ENCODE results near the gene ATP4B. TPM values are rescaled to one million over a fixed set of nuclear protein-coding genes. Genes with fewer than 3 reads are reported as not detected.

ATP4B gene
- total RNA-seq, 4 donors from 2014 or later = not detected

DNA sequence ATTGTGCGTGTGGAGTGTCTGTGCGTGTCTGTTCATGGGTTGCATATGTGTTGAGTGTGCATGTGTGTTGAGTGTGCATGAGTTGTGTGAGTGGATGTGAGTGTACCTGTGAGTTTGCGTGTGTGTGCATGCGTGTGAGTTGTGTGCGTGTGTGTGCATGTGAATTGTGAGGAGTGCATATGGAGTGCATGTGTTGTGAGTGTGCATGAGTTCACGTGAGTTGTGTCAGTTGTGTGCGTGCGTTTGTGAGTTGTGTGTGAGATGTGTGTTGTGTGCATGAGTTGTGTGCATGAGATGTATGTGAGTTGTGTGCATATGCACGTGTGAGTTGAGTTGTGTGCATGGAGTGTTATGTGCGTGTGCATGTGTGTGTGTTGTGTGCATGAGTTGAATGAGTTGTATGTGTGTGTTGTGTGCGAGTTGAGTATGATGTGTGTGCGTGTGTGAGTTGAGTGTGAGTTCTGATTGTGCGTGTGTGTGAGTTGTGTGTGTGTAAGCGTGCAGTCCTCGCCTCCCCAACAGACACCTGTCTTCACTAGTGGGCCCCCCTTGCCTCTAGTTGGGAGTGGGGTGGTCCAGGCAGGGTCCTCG is 44.1 kb downstream of the ATP4B start:
- no peak for TF ChIP-seq EP300 (IDR thresholded peaks at IDR 0.05)
- Histone ChIP-seq H3K27ac (no peak overlapping the region), H3K36me3 (peaks cover 0 to 42% (median 0%) of the 10 kb centered on the region in 3 donors), H3K4me3 (no peak overlapping the region), H3K27me3 (no peaks in the 10 kb centered on the region), H3K9me3 (no peaks in the 10 kb centered on the region), H3K4me1 (no peaks in the 10 kb centered on the region)
- 95 to 96% methylated on average over 15 to 16 of the region's 16 CpGs for WGBS, 2 donors
- DNase-seq (ENCODE audit: low spot score in 2 of 2) = no peak

GRCh38 chr13:113612607-113613006 is 45.4 kb downstream of the ATP4B start:
- Histone ChIP-seq H3K4me3 (no peak overlapping the region), H3K9me3 (no peaks in the 10 kb centered on the region), H3K27me3 (no peaks in the 10 kb centered on the region), H3K36me3 (peaks cover 0 to 50% (median 0%) of the 10 kb centered on the region in 3 donors), H3K27ac (no peak overlapping the region), H3K4me1 (no peaks in the 10 kb centered on the region)
- TF ChIP-seq EP300 (IDR thresholded peaks at IDR 0.05) (no peak), POLR2A (IDR thresholded peaks at IDR 0.05) (no peak)
- TF ChIP-seq, protein P1, sequence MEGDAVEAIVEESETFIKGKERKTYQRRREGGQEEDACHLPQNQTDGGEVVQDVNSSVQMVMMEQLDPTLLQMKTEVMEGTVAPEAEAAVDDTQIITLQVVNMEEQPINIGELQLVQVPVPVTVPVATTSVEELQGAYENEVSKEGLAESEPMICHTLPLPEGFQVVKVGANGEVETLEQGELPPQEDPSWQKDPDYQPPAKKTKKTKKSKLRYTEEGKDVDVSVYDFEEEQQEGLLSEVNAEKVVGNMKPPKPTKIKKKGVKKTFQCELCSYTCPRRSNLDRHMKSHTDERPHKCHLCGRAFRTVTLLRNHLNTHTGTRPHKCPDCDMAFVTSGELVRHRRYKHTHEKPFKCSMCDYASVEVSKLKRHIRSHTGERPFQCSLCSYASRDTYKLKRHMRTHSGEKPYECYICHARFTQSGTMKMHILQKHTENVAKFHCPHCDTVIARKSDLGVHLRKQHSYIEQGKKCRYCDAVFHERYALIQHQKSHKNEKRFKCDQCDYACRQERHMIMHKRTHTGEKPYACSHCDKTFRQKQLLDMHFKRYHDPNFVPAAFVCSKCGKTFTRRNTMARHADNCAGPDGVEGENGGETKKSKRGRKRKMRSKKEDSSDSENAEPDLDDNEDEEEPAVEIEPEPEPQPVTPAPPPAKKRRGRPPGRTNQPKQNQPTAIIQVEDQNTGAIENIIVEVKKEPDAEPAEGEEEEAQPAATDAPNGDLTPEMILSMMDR (IDR thresholded peaks at IDR 0.05) = no peak
- no peak for DNase-seq (ENCODE audit: low spot score in 2 of 2)
- 86 to 88% methylated on average over 10 of the region's 10 CpGs for whole genome bisulfite sequencing, 2 donors

GRCh38 chr13:113611996-113612395 is 46.0 kb downstream of the ATP4B start:
- Histone ChIP-seq H3K27ac (no peak overlapping the region), H3K4me3 (no peak overlapping the region), H3K27me3 (no peaks in the 10 kb centered on the region), H3K9me3 (no peaks in the 10 kb centered on the region), H3K36me3 (peaks cover 0 to 47% (median 0%) of the 10 kb centered on the region in 3 donors), H3K4me1 (no peaks in the 10 kb centered on the region)
- WGBS, 2 donors = 86 to 93% methylated on average over 5 of the region's 5 CpGs
- DNase-seq (ENCODE audit: low spot score in 2 of 2) = no peak
- TF ChIP-seq, protein P1 (IDR thresholded peaks at IDR 0.05) = no peak
- TF ChIP-seq EP300 (IDR thresholded peaks at IDR 0.05) (no peak), POLR2A (IDR thresholded peaks at IDR 0.05) (no peak)

GRCh38 chr13:113610266-113610665 is 47.7 kb downstream of the ATP4B start:
- TF ChIP-seq EP300 (IDR thresholded peaks at IDR 0.05) (no peak), POLR2A (IDR thresholded peaks at IDR 0.05) (no peak)
- TF ChIP-seq, protein P1 (IDR thresholded peaks at IDR 0.05) = no peak
- no peak overlapping the region for H3K4me3 ChIP-seq
- no peaks in the 10 kb centered on the region for H3K4me1 ChIP-seq
- H3K9me3 ChIP-seq = no peaks in the 10 kb centered on the region
- H3K36me3 ChIP-seq = peaks cover 0 to 52% (median 0%) of the 10 kb centered on the region in 3 donors
- H3K27me3 ChIP-seq = no peaks in the 10 kb centered on the region
- H3K27ac ChIP-seq = no peak overlapping the region
- 91 to 95% methylated on average over 19 of the region's 19 CpGs for WGBS, 2 donors
- no peak for DNase-seq (ENCODE audit: low spot score in 2 of 2)

DNA sequence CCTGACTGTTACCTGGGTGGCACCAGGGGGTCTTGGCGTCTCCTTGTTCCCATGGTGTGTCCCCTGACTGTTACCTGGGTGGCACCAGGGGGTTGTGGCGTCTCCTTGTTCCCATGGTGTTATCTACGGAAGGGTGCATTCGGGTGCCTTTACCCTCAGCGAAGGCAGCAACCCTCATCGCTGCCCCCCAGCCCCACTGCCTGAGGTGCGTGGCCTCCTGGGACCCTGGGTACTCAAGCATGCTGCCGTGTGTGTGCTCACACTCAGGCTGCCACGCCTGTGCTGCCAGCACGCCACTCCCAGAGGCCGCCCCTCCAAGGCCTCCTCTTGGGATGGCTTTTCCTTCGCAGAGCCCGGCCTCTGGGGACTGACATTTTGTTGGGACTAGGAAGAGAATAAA is 48.4 kb downstream of the ATP4B start:
- Histone ChIP-seq H3K27ac (no peak overlapping the region), H3K36me3 (peaks cover 0 to 53% (median 0%) of the 10 kb centered on the region in 3 donors), H3K4me1 (no peaks in the 10 kb centered on the region), H3K4me3 (no peak overlapping the region), H3K9me3 (no peaks in the 10 kb centered on the region), H3K27me3 (no peaks in the 10 kb centered on the region)
- TF ChIP-seq EP300 (IDR thresholded peaks at IDR 0.05) = no peak
- TF ChIP-seq, protein P1 (IDR thresholded peaks at IDR 0.05) = no peak
- TF ChIP-seq POLR2A (IDR thresholded peaks at IDR 0.05) = no peak
- no peak for DNase-seq (ENCODE audit: low spot score in 2 of 2)
- WGBS, 2 donors = 94 to 95% methylated on average over 11 to 13 of the region's 13 CpGs
